ENCODE measurements around the gene ANP32B. TPM values are rescaled to one million over a fixed set of nuclear protein-coding genes. Genes with fewer than 3 reads are reported as not detected.

The ANP32B gene
- total RNA-seq, 2 experiments from 2014 or later: 32.1 to 389 TPM

DNA sequence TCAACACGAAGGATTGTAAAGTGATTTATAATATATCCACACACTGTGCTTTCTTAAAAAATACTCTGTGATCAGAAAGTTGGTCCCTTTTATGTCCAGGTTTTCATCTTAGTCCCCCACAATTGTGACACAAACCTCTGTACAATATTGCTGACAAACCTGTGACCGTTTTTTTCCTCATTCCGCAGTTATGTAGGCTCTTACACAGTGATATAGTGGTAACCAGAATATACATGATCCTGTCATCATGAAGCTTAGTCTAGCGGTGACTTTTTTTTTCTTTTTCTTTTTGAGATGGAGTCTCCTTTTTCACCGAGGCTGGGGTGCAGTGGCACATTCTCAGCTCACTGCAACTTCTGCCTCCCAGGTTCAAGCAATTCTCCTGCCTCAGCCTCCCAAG lies 8.7 kb downstream of the ANP32B start:
- intact Hi-C loops (cut with micrococcal nuclease; ENCODE audit: unreplicated experiment): no loop called here
- H3K36me3 ChIP-seq (ENCODE audit: insufficient read depth, low read length): peaks cover 93% of the 10 kb centered on the region
- H4K20me1 ChIP-seq (ENCODE audit: insufficient read depth, low read length): peaks cover 86% of the 10 kb centered on the region
- no peak for DNase-seq (ENCODE audit: low spot score)
- H3K4me2 ChIP-seq (ENCODE audit: low read length): peak overlapping the region; percentile 44; the same call in 1 of the 2 replicates
- BruUV-seq (replicated peaks): no TSS peak
- H3K9me2 ChIP-seq (ENCODE audit: insufficient read depth, low read length): no peaks in the 10 kb centered on the region
- H3K4me1 ChIP-seq (ENCODE audit: insufficient read depth, low read length, poor library complexity, severe bottlenecking): peaks cover 68% of the 10 kb centered on the region
- H3K4me3 ChIP-seq (ENCODE audit: low read depth, low read length, poor library complexity, severe bottlenecking): no peak overlapping the region
- no peak overlapping the region for H3K27ac ChIP-seq (ENCODE audit: low read depth, low read length, poor library complexity, severe bottlenecking)
- ChIA-PET CTCF (ENCODE audit: unreplicated experiment) (no interaction called here), POLR2A (interaction anchor here (1.1 to 1.4 kb wide), 3 partner anchors 9 to 11 kb away, joined by 3 to 5 read pairs (median 4); no protein-coding TSS in a partner anchor)
- peaks cover 100% of the 10 kb centered on the region for H3K79me2 ChIP-seq (ENCODE audit: insufficient read depth, low read depth, low read length)
- TF ChIP-seq EZH2phosphoT487 (IDR thresholded peaks at IDR 0.05; ENCODE audit: borderline replicate concordance, low read depth, low read length): no peak
- TF ChIP-seq, protein P1, sequence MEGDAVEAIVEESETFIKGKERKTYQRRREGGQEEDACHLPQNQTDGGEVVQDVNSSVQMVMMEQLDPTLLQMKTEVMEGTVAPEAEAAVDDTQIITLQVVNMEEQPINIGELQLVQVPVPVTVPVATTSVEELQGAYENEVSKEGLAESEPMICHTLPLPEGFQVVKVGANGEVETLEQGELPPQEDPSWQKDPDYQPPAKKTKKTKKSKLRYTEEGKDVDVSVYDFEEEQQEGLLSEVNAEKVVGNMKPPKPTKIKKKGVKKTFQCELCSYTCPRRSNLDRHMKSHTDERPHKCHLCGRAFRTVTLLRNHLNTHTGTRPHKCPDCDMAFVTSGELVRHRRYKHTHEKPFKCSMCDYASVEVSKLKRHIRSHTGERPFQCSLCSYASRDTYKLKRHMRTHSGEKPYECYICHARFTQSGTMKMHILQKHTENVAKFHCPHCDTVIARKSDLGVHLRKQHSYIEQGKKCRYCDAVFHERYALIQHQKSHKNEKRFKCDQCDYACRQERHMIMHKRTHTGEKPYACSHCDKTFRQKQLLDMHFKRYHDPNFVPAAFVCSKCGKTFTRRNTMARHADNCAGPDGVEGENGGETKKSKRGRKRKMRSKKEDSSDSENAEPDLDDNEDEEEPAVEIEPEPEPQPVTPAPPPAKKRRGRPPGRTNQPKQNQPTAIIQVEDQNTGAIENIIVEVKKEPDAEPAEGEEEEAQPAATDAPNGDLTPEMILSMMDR (conservative IDR thresholded peaks at IDR 0.05; ENCODE audit: low read length): no peak
- no peaks in the 10 kb centered on the region for H3K9me3 ChIP-seq (ENCODE audit: low read length)
- H2AFZ ChIP-seq (ENCODE audit: low read length): no peak overlapping the region

DNA sequence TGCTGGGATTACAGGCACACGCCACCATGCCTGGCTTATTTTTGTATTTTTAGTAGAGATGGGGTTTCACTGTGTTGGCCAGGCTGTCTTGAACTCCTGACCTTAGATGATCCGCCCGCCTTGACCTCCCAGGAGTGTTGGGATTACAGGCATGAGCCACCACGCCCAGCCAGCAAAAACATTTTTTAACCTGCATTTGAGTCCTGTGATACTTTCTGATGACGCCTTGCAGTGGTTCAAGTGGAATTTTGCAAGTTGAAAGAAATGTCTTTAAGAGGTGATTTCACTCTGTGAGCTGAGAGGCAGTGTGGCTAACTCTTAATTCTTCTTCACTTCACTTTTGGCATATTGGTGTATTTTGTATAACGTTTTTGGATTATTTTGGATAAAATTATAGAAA lies 9.1 kb downstream of the ANP32B start:
- H3K36me3 ChIP-seq (ENCODE audit: insufficient read depth, low read length): peaks cover 93% of the 10 kb centered on the region
- intact Hi-C loops (cut with micrococcal nuclease; ENCODE audit: unreplicated experiment): no loop called here
- no peak for DNase-seq (ENCODE audit: low spot score)
- peaks cover 100% of the 10 kb centered on the region for H3K79me2 ChIP-seq (ENCODE audit: insufficient read depth, low read depth, low read length)
- H4K20me1 ChIP-seq (ENCODE audit: insufficient read depth, low read length): peaks cover 85% of the 10 kb centered on the region
- H2AFZ ChIP-seq (ENCODE audit: low read length): no peak overlapping the region
- peaks cover 64% of the 10 kb centered on the region for H3K4me1 ChIP-seq (ENCODE audit: insufficient read depth, low read length, poor library complexity, severe bottlenecking)
- H3K9me2 ChIP-seq (ENCODE audit: insufficient read depth, low read length): no peaks in the 10 kb centered on the region
- CTCF ChIA-PET (ENCODE audit: unreplicated experiment): no interaction called here
- peak overlapping the region; percentile 1 for H3K4me3 ChIP-seq (ENCODE audit: low read depth, low read length, poor library complexity, severe bottlenecking)
- no peaks in the 10 kb centered on the region for H3K9me3 ChIP-seq (ENCODE audit: low read length)
- TF ChIP-seq EZH2phosphoT487 (IDR thresholded peaks at IDR 0.05; ENCODE audit: borderline replicate concordance, low read depth, low read length): no peak
- TF ChIP-seq, protein P1 (conservative IDR thresholded peaks at IDR 0.05; ENCODE audit: low read length): no peak
- no peak overlapping the region for H3K27ac ChIP-seq (ENCODE audit: low read depth, low read length, poor library complexity, severe bottlenecking)
- POLR2A ChIA-PET: interaction anchor here (1.1 to 1.4 kb wide), 3 partner anchors 11 to 12 kb away, joined by 3 to 4 read pairs (median 3); no protein-coding TSS in a partner anchor
- peak overlapping the region; percentile 44 for H3K4me2 ChIP-seq (ENCODE audit: low read length)
- no TSS peak for BruUV-seq (replicated peaks)

DNA sequence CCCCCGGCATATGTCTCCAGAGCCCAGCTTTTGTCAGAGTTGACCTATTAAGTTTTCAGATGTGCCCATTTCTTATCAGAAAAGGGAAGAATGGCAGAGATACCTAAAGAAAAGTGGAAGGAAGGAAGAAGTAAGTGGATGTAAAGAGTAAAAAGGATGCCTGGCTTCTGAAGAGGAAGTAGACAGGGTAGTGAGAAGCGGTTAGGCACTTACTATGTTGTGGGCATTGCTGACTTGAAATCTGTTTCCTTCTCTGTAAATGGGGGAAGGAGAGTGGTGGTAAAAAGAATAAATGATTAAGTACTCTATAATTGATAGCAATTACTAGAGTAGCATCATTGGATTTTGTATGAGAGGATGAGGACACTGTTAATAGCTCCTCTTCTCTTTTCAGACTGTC lies 9.9 kb downstream of the ANP32B start:
- Histone ChIP-seq H3K27ac (ENCODE audit: low read depth, low read length, poor library complexity, severe bottlenecking) (peak overlapping the region; percentile 7), H4K20me1 (ENCODE audit: insufficient read depth, low read length) (peaks cover 85% of the 10 kb centered on the region), H2AFZ (ENCODE audit: low read length) (no peak overlapping the region), H3K79me2 (ENCODE audit: insufficient read depth, low read depth, low read length) (peaks cover 100% of the 10 kb centered on the region), H3K9me3 (ENCODE audit: low read length) (no peaks in the 10 kb centered on the region), H3K9me2 (ENCODE audit: insufficient read depth, low read length) (no peaks in the 10 kb centered on the region), H3K36me3 (ENCODE audit: insufficient read depth, low read length) (peaks cover 97% of the 10 kb centered on the region), H3K4me3 (ENCODE audit: low read depth, low read length, poor library complexity, severe bottlenecking) (no peak overlapping the region), H3K4me2 (ENCODE audit: low read length) (peak overlapping the region; percentile 44), H3K4me1 (ENCODE audit: insufficient read depth, low read length, poor library complexity, severe bottlenecking) (peaks cover 56% of the 10 kb centered on the region)
- CTCF ChIA-PET (ENCODE audit: unreplicated experiment): no interaction called here
- BruUV-seq (replicated peaks): no TSS peak
- TF ChIP-seq EZH2phosphoT487 (IDR thresholded peaks at IDR 0.05; ENCODE audit: borderline replicate concordance, low read depth, low read length): no peak
- TF ChIP-seq, protein P1 (conservative IDR thresholded peaks at IDR 0.05; ENCODE audit: low read length): no peak
- peak; percentile 33 for DNase-seq (ENCODE audit: low spot score)
- POLR2A ChIA-PET: interaction anchor here (0.6 to 1.1 kb wide), 2 partner anchors 12 to 55 kb away, joined by 3 read pairs; no protein-coding TSS in a partner anchor
- intact Hi-C loops (cut with micrococcal nuclease; ENCODE audit: unreplicated experiment): no loop called here

Data from OCI-LY7 (cell line).